ENCODE results near the gene ATG16L2. TPM values are rescaled to one million over a fixed set of nuclear protein-coding genes. Genes with fewer than 3 reads are reported as not detected.
"Not testable (repeated sequence)": the region's sequence is repeated elsewhere in the genome, so short reads cannot be mapped to it uniquely, and the experiment has no call there.

ATG16L2 gene
- polyA plus RNA-seq, 5 donors, result 36.9 to 52.1 (median 43.3) TPM

- DNase-seq, result no peak
Measured at GRCh38 chr11:72823105-72823804, 9.0 kb downstream of the ATG16L2 start.

- no peak for DNase-seq
Measured at GRCh38 chr11:72824020-72824419, 9.8 kb downstream of the ATG16L2 start.

GRCh38 chr11:72824811-72825505 lies 10.7 kb downstream of the ATG16L2 start:
- DNase-seq, result no peak

- DNase-seq, result no peak
Measured at GRCh38 chr11:72825661-72826060, 11.4 kb downstream of the ATG16L2 start.

GRCh38 chr11:72826191-72826941 lies 12.2 kb downstream of the ATG16L2 start:
- DNase-seq, result no peak

GRCh38 chr11:72826942-72827480 lies 12.8 kb downstream of the ATG16L2 start:
- no peak for DNase-seq

- not testable (repeated sequence) for DNase-seq
Measured at GRCh38 chr11:72827656-72828055, 13.4 kb downstream of the ATG16L2 start.

- DNase-seq, result no peak
Measured at GRCh38 chr11:72828081-72828567, 13.9 kb downstream of the ATG16L2 start.

GRCh38 chr11:72828692-72829101 lies 14.5 kb downstream of the ATG16L2 start:
- DNase-seq, result no peak

GRCh38 chr11:72829178-72829577 lies 15.0 kb downstream of the ATG16L2 start:
- no peak for DNase-seq

- DNase-seq, result no peak
Measured at GRCh38 chr11:72829884-72830533, 15.8 kb downstream of the ATG16L2 start.

- DNase-seq, result peak; percentile 66 to 75
Measured at GRCh38 chr11:72831521-72832300, 17.5 kb downstream of the ATG16L2 start.

- no peak for DNase-seq
Measured at GRCh38 chr11:72832301-72833082, 18.3 kb downstream of the ATG16L2 start.

- no peak for DNase-seq
Measured at GRCh38 chr11:72833083-72833733, 19.0 kb downstream of the ATG16L2 start.

GRCh38 chr11:72833811-72834493 lies 19.7 kb downstream of the ATG16L2 start:
- DNase-seq, result peak in 1 of 2 donors; percentile 53

- DNase-seq, result no peak
Measured at GRCh38 chr11:72834905-72835304, 20.7 kb downstream of the ATG16L2 start.

GRCh38 chr11:72836111-72836510 lies 21.9 kb downstream of the ATG16L2 start:
- DNase-seq, result no peak

GRCh38 chr11:72838691-72839305 lies 24.6 kb downstream of the ATG16L2 start:
- DNase-seq, result no peak
